ENCODE measurements around the gene KLK3.

KLK3 gene

DNA sequence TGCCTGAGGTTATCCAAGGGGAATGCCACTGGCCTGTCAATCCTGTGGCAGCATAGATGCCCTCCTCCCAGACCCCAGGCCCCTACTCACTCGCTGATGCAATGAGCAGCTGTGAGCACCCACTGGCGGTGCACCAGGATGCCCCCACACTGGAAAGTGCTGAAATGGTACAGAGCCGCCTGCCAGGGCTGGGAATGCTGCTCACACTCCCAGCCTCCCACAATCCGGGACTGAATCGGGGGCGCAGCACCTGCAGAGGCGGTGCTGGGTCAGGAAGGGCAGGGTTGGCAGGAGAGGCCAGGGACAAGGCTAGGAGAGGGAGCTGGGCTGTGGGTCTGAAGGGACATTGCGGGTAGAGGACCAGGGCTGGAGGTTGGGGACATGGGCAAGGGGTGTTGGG, 33.1 kb upstream of the KLK3 start:
- H3K27me3 ChIP-seq (ENCODE audit: insufficient read depth, poor library complexity, severe bottlenecking) = peaks cover 34% of the 10 kb centered on the region
- no peak overlapping the region for H3K4me3 ChIP-seq (replicated peaks; ENCODE audit: insufficient read depth, low read length)
- DNase-seq (ENCODE audit: low read depth in 1 of 2, low spot score in 1 of 2) = no peak
- TF ChIP-seq, protein P1, sequence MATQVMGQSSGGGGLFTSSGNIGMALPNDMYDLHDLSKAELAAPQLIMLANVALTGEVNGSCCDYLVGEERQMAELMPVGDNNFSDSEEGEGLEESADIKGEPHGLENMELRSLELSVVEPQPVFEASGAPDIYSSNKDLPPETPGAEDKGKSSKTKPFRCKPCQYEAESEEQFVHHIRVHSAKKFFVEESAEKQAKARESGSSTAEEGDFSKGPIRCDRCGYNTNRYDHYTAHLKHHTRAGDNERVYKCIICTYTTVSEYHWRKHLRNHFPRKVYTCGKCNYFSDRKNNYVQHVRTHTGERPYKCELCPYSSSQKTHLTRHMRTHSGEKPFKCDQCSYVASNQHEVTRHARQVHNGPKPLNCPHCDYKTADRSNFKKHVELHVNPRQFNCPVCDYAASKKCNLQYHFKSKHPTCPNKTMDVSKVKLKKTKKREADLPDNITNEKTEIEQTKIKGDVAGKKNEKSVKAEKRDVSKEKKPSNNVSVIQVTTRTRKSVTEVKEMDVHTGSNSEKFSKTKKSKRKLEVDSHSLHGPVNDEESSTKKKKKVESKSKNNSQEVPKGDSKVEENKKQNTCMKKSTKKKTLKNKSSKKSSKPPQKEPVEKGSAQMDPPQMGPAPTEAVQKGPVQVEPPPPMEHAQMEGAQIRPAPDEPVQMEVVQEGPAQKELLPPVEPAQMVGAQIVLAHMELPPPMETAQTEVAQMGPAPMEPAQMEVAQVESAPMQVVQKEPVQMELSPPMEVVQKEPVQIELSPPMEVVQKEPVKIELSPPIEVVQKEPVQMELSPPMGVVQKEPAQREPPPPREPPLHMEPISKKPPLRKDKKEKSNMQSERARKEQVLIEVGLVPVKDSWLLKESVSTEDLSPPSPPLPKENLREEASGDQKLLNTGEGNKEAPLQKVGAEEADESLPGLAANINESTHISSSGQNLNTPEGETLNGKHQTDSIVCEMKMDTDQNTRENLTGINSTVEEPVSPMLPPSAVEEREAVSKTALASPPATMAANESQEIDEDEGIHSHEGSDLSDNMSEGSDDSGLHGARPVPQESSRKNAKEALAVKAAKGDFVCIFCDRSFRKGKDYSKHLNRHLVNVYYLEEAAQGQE (IDR thresholded peaks at IDR 0.05; ENCODE audit: insufficient replicate concordance, low read depth) = no peak
- TF ChIP-seq, protein P2, sequence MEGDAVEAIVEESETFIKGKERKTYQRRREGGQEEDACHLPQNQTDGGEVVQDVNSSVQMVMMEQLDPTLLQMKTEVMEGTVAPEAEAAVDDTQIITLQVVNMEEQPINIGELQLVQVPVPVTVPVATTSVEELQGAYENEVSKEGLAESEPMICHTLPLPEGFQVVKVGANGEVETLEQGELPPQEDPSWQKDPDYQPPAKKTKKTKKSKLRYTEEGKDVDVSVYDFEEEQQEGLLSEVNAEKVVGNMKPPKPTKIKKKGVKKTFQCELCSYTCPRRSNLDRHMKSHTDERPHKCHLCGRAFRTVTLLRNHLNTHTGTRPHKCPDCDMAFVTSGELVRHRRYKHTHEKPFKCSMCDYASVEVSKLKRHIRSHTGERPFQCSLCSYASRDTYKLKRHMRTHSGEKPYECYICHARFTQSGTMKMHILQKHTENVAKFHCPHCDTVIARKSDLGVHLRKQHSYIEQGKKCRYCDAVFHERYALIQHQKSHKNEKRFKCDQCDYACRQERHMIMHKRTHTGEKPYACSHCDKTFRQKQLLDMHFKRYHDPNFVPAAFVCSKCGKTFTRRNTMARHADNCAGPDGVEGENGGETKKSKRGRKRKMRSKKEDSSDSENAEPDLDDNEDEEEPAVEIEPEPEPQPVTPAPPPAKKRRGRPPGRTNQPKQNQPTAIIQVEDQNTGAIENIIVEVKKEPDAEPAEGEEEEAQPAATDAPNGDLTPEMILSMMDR (IDR thresholded peaks at IDR 0.05; ENCODE audit: insufficient read depth, low read length) = no peak
- no peak for TF ChIP-seq SPI1 (IDR thresholded peaks at IDR 0.05; ENCODE audit: borderline replicate concordance, low read depth)
- TF ChIP-seq GABPA (IDR thresholded peaks at IDR 0.05; ENCODE audit: low read depth) = no peak
- TF ChIP-seq POLR2AphosphoS5 (IDR thresholded peaks at IDR 0.05; ENCODE audit: low read depth) = no peak
- no peak overlapping the region for H3K27ac ChIP-seq (replicated peaks)

DNA sequence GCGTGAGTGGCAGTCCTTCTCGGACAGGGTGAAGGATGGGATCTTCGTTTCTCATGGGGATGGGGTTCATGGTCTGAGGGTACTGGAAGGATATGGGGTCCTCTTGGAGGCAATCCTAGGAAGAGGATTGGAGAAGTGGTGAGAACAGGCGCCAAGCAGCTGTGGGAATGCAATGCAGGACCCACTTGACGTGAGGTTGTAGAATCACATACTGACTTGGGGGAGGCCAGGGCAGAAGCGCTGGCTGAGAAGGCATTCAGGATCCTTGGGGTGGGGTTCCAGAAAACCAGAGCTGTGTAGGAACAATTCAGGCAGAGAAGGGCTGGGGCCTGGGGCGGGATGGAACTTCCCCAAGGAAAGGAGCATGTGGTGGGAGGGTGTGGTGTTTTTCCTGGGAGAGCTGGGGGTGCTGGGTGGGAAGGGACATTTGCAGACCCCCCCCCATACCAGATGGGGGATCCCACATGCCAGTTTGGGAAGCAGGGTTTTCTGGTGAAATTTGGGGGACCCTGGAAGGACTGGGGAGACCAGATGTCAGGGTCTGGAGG, 32.0 kb upstream of the KLK3 start:
- Histone ChIP-seq H3K4me3 (replicated peaks; ENCODE audit: insufficient read depth, low read length) (no peak overlapping the region), H3K27me3 (ENCODE audit: insufficient read depth, poor library complexity, severe bottlenecking) (peaks cover 31% of the 10 kb centered on the region)
- TF ChIP-seq GABPA (IDR thresholded peaks at IDR 0.05; ENCODE audit: low read depth) (no peak), POLR2AphosphoS5 (IDR thresholded peaks at IDR 0.05; ENCODE audit: low read depth) (no peak), SPI1 (IDR thresholded peaks at IDR 0.05; ENCODE audit: borderline replicate concordance, low read depth) (no peak)
- TF ChIP-seq, protein P1 (IDR thresholded peaks at IDR 0.05; ENCODE audit: insufficient replicate concordance, low read depth) = no peak
- TF ChIP-seq, protein P2 (IDR thresholded peaks at IDR 0.05; ENCODE audit: insufficient read depth, low read length) = no peak

DNA sequence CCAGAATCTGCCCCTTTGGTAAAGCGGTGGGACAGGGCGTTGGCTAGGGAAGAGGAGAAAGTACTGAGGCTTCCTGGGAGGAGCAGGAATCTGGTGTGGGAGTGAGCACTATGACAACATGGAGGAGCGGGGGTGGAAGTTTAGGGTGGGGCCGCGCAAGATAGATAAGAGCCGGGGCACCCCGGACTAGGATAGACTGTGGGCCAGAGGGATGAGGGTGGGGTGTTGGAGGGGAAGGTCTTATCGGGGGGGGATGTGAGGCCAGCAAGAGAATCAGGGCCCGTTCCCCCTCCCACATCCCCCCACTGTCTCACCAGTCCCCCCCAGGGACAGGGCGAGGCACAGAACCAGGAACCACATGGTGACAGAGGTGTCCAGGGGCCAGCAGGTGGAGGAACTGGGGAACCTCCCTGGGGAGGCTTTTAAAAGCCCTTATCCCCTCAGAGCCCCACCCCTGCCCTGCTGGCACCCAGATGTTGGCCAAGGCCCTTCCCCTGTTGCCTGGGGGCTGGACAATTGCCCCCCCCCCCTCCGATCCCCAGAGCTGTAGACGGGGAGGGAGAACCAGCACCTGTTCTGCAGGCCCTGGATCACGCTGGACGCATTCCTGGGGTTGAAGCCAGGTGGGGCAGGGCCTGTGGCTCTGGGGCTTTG, 31.2 kb upstream of the KLK3 start, which contains the start of gene KLK1:
TSS of gene KLK1 (minus strand) at position 399 of the 654 bp plus-strand sequence. CDS start at position 360, 39 bp downstream.
- no peak for DNase-seq (ENCODE audit: low read depth in 1 of 2, low spot score in 1 of 2)
- H3K27me3 ChIP-seq (ENCODE audit: insufficient read depth, poor library complexity, severe bottlenecking) = peaks cover 26% of the 10 kb centered on the region
- H3K27ac ChIP-seq (replicated peaks) = no peak within 1 kb of the TSS
- TF ChIP-seq, protein P2 (IDR thresholded peaks at IDR 0.05; ENCODE audit: insufficient read depth, low read length) = no peak
- TF ChIP-seq SPI1 (IDR thresholded peaks at IDR 0.05; ENCODE audit: borderline replicate concordance, low read depth) (no peak), GABPA (IDR thresholded peaks at IDR 0.05; ENCODE audit: low read depth) (no peak), POLR2AphosphoS5 (IDR thresholded peaks at IDR 0.05; ENCODE audit: low read depth) (no peak)
- TF ChIP-seq, protein P1 (IDR thresholded peaks at IDR 0.05; ENCODE audit: insufficient replicate concordance, low read depth) = no peak
- H3K4me3 ChIP-seq (replicated peaks; ENCODE audit: insufficient read depth, low read length) = no peak within 1 kb of the TSS

More for the DNA sequence above, 32.0 kb upstream of the KLK3 start:
- no peak overlapping the region for H3K27ac ChIP-seq (replicated peaks)
- DNase-seq (ENCODE audit: low read depth in 1 of 2, low spot score in 1 of 2) = no peak

Data from HL-60 (cell line).